Nephron (organoid): ENCODE measurements around the gene OTUD3.
"Not testable (repeated sequence)": the region's sequence is repeated elsewhere in the genome, so short reads cannot be mapped to it uniquely, and the experiment has no call there.

Experiments used
- H3K27ac Mint-ChIP-seq, 3 experiments: 2 replicates each; pipeline ENCODE4 v1.8.0; 2020; ENCODE audit warnings: mixed read lengths in 3 of 3, mild to moderate bottlenecking in 2 of 3, moderate library complexity in 1 of 3
- H3K27me3 Mint-ChIP-seq: 2 replicates; pipeline ENCODE4 v1.8.0; 2021; ENCODE audit warnings: low read depth, mild to moderate bottlenecking, moderate library complexity, mixed read lengths
- H3K36me3 Mint-ChIP-seq: 2 replicates; pipeline ENCODE4 v1.8.0; 2020; ENCODE audit warnings: low read depth, mixed read lengths
- H3K4me1 Mint-ChIP-seq: 2 replicates; pipeline ENCODE4 v1.8.0; 2020; ENCODE audit warnings: mixed read lengths
- H3K4me3 Mint-ChIP-seq, 3 experiments: 2 replicates each; pipeline ENCODE4 v1.8.0; 2020; ENCODE audit warnings: mild to moderate bottlenecking in 3 of 3, mixed read lengths in 3 of 3, moderate library complexity in 2 of 3
- H3K9me3 Mint-ChIP-seq: 2 replicates; pipeline ENCODE4 v1.8.0; 2020; ENCODE audit warnings: mixed read lengths
- CTCF ChIP-seq, 3 experiments: fragments of 200-600 bp; sonication (generic); IDR thresholded peaks; one replicate each; pipeline ENCODE4 v1.5.0; 2021; ENCODE audit warnings: antibody characterized with exemption in 3 of 3; ENCODE audit not compliant: unreplicated experiment in 3 of 3

Gene OTUD3

GRCh38 chr1:19872190-19872589 is 10.0 kb upstream of the OTUD3 start:
- H3K36me3 Mint-ChIP-seq: no peaks in the 10 kb centered on the region
- H3K4me1 Mint-ChIP-seq: no peaks in the 10 kb centered on the region
- TF ChIP-seq CTCF (IDR thresholded peaks at IDR 0.05; ENCODE audit: unreplicated experiment in 3 of 3): no peak
- H3K27me3 Mint-ChIP-seq: peaks cover 7% of the 10 kb centered on the region
- no peaks in the 10 kb centered on the region for H3K9me3 Mint-ChIP-seq
- H3K4me3 Mint-ChIP-seq: no peak overlapping the region
- H3K27ac Mint-ChIP-seq: no peak overlapping the region

GRCh38 chr1:19877181-19877750 is 4.9 kb upstream of the OTUD3 start:
- H3K36me3 Mint-ChIP-seq: no peaks in the 10 kb centered on the region
- H3K27me3 Mint-ChIP-seq: no peaks in the 10 kb centered on the region
- H3K4me3 Mint-ChIP-seq: no peak overlapping the region
- TF ChIP-seq CTCF (IDR thresholded peaks at IDR 0.05; ENCODE audit: unreplicated experiment in 3 of 3): no peak
- H3K9me3 Mint-ChIP-seq: no peaks in the 10 kb centered on the region
- no peak overlapping the region for H3K27ac Mint-ChIP-seq
- peaks cover 5% of the 10 kb centered on the region for H3K4me1 Mint-ChIP-seq

- peak overlapping the region; percentile 14 to 88 (median 48) for H3K27ac Mint-ChIP-seq
- no peaks in the 10 kb centered on the region for H3K27me3 Mint-ChIP-seq
- no peak overlapping the region for H3K4me3 Mint-ChIP-seq
- no peaks in the 10 kb centered on the region for H3K9me3 Mint-ChIP-seq
- no peaks in the 10 kb centered on the region for H3K36me3 Mint-ChIP-seq
- no peak for TF ChIP-seq CTCF (IDR thresholded peaks at IDR 0.05; ENCODE audit: unreplicated experiment in 3 of 3)
- H3K4me1 Mint-ChIP-seq: peaks cover 9% of the 10 kb centered on the region
Measured at GRCh38 chr1:19877821-19878636, 4.2 kb upstream of the OTUD3 start.

GRCh38 chr1:19878637-19878985 is 3.6 kb upstream of the OTUD3 start:
- peaks cover 15% of the 10 kb centered on the region for H3K4me1 Mint-ChIP-seq
- H3K27ac Mint-ChIP-seq: peak overlapping the region; percentile 14 to 88 (median 48)
- H3K9me3 Mint-ChIP-seq: no peaks in the 10 kb centered on the region
- no peak overlapping the region for H3K4me3 Mint-ChIP-seq
- H3K36me3 Mint-ChIP-seq: no peaks in the 10 kb centered on the region
- no peaks in the 10 kb centered on the region for H3K27me3 Mint-ChIP-seq
- TF ChIP-seq CTCF (IDR thresholded peaks at IDR 0.05; ENCODE audit: unreplicated experiment in 3 of 3): no peak

- Mint-ChIP-seq H3K36me3 (no peaks in the 10 kb centered on the region), H3K9me3 (no peaks in the 10 kb centered on the region), H3K4me3 (no peak overlapping the region), H3K4me1 (peaks cover 21% of the 10 kb centered on the region), H3K27ac (peak overlapping the region in 1 of 3 experiments; percentile 76), H3K27me3 (no peaks in the 10 kb centered on the region)
- no peak for TF ChIP-seq CTCF (IDR thresholded peaks at IDR 0.05; ENCODE audit: unreplicated experiment in 3 of 3)
Measured at GRCh38 chr1:19879227-19879626, 3.0 kb upstream of the OTUD3 start.

GRCh38 chr1:19879661-19880060 is 2.5 kb upstream of the OTUD3 start:
- Mint-ChIP-seq H3K36me3 (peaks cover under 1% of the 10 kb centered on the region), H3K27me3 (no peaks in the 10 kb centered on the region), H3K9me3 (no peaks in the 10 kb centered on the region), H3K27ac (peak overlapping the region in 1 of 3 experiments; percentile 76), H3K4me3 (no peak overlapping the region), H3K4me1 (peaks cover 24% of the 10 kb centered on the region)
- TF ChIP-seq CTCF (IDR thresholded peaks at IDR 0.05; ENCODE audit: unreplicated experiment in 3 of 3): no peak

- not testable (repeated sequence) for H3K9me3 Mint-ChIP-seq
Measured at GRCh38 chr1:19880841-19881240, 1.4 kb upstream of the OTUD3 start.

More at GRCh38 chr1:19880841-19881240, 1.4 kb upstream of the OTUD3 start:
- not testable (repeated sequence) for H3K36me3 Mint-ChIP-seq, H3K27me3 Mint-ChIP-seq
- Mint-ChIP-seq H3K27ac (peak overlapping the region in 2 of 3 experiments; percentile 60 to 76), H3K4me3 (peak overlapping the region; percentile 2 to 70 (median 50)), H3K4me1 (peaks cover 24% of the 10 kb centered on the region)
